ENCODE results near the gene FAM72B.
A peak's percentile ranks its signal among the peaks of the same experiment; 100 is the strongest.
"Not testable (repeated sequence)": the region's sequence is repeated elsewhere in the genome, so short reads cannot be mapped to it uniquely, and the experiment has no call there.

FAM72B gene

GRCh38 chr1:121184290-121185127 is at the start of gene FAM72B, which contains the start of gene SRGAP2C:
TSS of gene FAM72B (minus strand) at chr1:121184340. CDS start at chr1:121183489, 851 bp downstream.
TSS of gene SRGAP2C (plus strand) at chr1:121184975. CDS start at chr1:121187447, 2,472 bp downstream.
- peak; percentile 97 for DNase-seq

GRCh38 chr1:121232445-121233125 is 48.4 kb upstream of the FAM72B start:
- not testable (repeated sequence) for DNase-seq

GRCh38 chr1:121230636-121231035 is 46.5 kb upstream of the FAM72B start:
- not testable (repeated sequence) for DNase-seq

GRCh38 chr1:121227544-121228330 is 43.6 kb upstream of the FAM72B start:
- DNase-seq = not testable (repeated sequence)

DNA sequence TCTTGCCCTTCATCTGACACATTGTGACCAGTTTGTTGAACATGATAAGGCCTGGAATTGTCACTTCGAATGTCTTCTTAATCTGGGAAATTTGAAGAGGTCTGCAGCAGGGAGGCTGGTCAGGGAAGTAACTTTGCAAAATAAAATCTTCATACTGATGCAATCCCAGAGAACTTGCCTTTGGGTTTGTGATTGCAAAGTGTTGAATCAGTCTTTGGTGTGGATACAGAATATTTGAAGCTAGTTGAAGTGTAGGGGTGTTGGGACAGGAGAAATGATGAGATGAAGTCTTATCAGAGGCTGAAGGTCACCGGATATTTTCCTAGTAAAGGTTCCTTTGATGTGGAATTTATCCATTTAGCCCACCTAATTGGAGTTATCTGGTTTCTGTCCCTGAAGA is 42.8 kb upstream of the FAM72B start:
- not testable (repeated sequence) for DNase-seq

- not testable (repeated sequence) for DNase-seq
Observed at GRCh38 chr1:121226295-121226904, 42.3 kb upstream of the FAM72B start.

DNA sequence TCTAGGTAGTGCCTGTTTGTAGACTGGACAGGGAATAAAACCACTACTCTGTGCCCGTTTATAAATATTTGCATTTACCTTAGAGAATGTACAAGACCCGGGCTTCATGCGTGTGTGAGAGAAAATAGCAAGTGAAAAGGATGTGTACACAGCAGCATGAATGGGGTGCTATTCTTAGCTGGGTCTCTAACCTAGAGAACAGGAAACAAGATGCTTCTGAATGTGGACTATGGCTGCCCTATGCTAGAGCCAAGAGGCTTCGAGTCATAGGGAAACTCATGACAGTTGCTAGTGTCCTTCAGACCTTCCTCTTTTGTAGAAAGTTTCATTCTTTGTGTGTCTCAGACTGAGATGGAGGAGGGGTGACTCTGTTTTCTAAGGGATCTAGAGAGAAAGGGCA is 40.6 kb upstream of the FAM72B start:
- DNase-seq = not testable (repeated sequence)

DNA sequence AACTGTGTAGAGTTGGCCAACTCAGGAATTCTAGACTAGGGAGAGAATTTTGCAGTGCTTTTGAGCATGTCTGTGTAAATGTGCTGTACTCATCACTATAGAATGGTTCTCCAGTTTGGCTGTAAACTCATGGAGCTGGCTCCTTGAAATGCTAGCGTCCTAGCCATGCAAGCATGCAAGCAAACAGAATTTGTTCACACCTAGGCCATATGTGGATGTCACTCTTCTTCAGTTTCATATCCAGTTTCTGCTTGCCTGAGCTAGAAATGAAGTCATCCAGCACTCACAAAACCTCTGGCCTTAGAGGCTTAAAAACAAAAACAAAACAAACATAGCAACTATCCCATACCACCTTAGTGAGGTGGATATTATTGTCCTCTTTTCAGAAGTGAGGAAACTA is 37.6 kb upstream of the FAM72B start:
- not testable (repeated sequence) for DNase-seq

GRCh38 chr1:121216676-121217075 is 32.5 kb upstream of the FAM72B start:
- DNase-seq = not testable (repeated sequence)

- DNase-seq = not testable (repeated sequence)
Observed at GRCh38 chr1:121215699-121216417, 31.7 kb upstream of the FAM72B start.

GRCh38 chr1:121214544-121215156 is 30.5 kb upstream of the FAM72B start:
- not testable (repeated sequence) for DNase-seq

- not testable (repeated sequence) for DNase-seq
Observed at GRCh38 chr1:121213491-121213890, 29.4 kb upstream of the FAM72B start.

- DNase-seq = not testable (repeated sequence)
Observed at GRCh38 chr1:121210778-121211177, 26.6 kb upstream of the FAM72B start.

GRCh38 chr1:121208375-121208774 is 24.2 kb upstream of the FAM72B start:
- DNase-seq = not testable (repeated sequence)

- DNase-seq = not testable (repeated sequence)
Observed at GRCh38 chr1:121207328-121207727, 23.2 kb upstream of the FAM72B start.

DNA sequence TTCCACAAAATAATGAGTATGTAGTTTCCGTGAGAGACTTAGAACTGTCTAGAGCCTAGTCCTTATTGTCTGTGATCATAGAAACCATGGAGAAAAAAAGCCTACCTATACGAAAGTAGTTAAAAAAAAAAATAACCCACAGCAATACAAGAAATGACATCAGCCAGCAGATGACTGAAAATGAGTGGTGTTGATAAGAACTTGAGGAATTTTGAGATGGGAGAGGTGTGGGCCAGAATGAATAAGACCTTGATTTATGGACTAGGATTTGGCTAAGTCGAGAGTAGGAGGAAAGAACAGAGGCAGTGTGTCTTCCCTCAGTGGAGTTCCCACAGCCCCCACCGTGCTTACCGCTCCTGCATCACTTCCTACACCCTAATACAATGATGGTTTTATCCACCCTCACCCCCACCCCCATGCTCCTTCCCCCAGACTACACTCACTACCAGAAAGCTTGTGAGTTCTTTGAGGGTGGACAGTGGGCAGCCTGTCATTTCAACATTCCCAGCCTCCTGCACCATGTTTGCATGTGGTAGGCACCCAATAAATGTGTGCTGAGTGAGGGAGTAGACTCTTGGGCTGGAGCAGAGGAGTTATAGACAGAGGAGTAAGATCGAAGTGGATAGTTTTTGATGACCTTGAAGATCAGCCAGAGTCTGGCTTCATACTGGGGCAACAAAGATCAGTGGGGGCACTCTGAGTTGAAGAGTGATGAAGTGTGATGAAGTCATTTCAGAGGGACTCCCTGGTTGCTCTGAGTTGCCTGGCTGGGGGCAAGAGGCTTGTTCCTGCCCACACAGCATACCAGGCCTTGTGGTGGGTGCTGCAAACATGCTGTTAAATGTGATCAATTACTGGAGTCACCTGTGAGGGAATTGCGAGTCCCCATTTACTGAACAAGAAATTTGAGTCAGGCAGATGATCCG is 21.9 kb upstream of the FAM72B start:
- not testable (repeated sequence) for DNase-seq

- DNase-seq = not testable (repeated sequence)
Observed at GRCh38 chr1:121202986-121203385, 18.8 kb upstream of the FAM72B start.

GRCh38 chr1:121200985-121201981 is 17.1 kb upstream of the FAM72B start:
- DNase-seq = not testable (repeated sequence)

GRCh38 chr1:121200232-121200631 is 16.1 kb upstream of the FAM72B start:
- not testable (repeated sequence) for DNase-seq

Measured in SHP77 treated with DMSO at 0.1 percent for 48 hours (cell line).